HepG2 (cell line): ENCODE data around the gene FAS.

ENCODE experiments used
- HOXA9 ChIP-seq: sonication (generic); formaldehyde crosslinking; IDR thresholded peaks from 2 replicates; pipeline ENCODE4 v1.8.1; 2022; ENCODE audit warnings: missing genetic modification reagents, mild to moderate bottlenecking, moderate library complexity, borderline replicate concordance
- KAT7 ChIP-seq: IDR thresholded peaks from 2 replicates; pipeline ENCODE4 v1.6.1; 2018; ENCODE audit warnings: borderline replicate concordance, missing compliant biosample characterization
- POLR2A ChIP-seq, 2 experiments: IDR thresholded peaks; 2 replicates each; pipeline ENCODE4 v1.6.1; 2011; ENCODE audit warnings: low read depth in 2 of 2, low read length in 2 of 2, mild to moderate bottlenecking in 1 of 2, moderate library complexity in 1 of 2; ENCODE audit not compliant: insufficient read depth in 1 of 2
- SCMH1 ChIP-seq: sonication (generic); formaldehyde crosslinking; IDR thresholded peaks from 2 replicates; pipeline ENCODE4 v1.9.0; 2021; ENCODE audit warnings: missing genetic modification reagents, mild to moderate bottlenecking, borderline replicate concordance
- ZNF44 ChIP-seq: sonication (generic); formaldehyde crosslinking; IDR thresholded peaks from 2 replicates; pipeline ENCODE4 v1.5.1; 2020; ENCODE audit warnings: mild to moderate bottlenecking, missing genetic modification reagents
- TF ChIP-seq, protein P1 (sequence below): sonication (generic); formaldehyde crosslinking; IDR thresholded peaks from 2 replicates; pipeline ENCODE4 v1.4.0; 2020; ENCODE audit warnings: mild to moderate bottlenecking, missing genetic modification reagents
- TF ChIP-seq, protein P2 (sequence below): sonication (generic); formaldehyde crosslinking; IDR thresholded peaks from 2 replicates; pipeline ENCODE4 v1.4.0; 2020; ENCODE audit warnings: missing genetic modification reagents

- TF ChIP-seq POLR2A (IDR thresholded peaks at IDR 0.05; ENCODE audit: insufficient read depth in 1 of 2, low read depth in 2 of 2, low read length in 2 of 2) (no peak), HOXA9 (CRISPR knock-in tag) (no peak), SCMH1 (CRISPR knock-in tag) (no peak), ZNF44 (CRISPR knock-in tag) (no peak), KAT7 (CRISPR knock-in tag) (no peak)
- TF ChIP-seq, protein P1, sequence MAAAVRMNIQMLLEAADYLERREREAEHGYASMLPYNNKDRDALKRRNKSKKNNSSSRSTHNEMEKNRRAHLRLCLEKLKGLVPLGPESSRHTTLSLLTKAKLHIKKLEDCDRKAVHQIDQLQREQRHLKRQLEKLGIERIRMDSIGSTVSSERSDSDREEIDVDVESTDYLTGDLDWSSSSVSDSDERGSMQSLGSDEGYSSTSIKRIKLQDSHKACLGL (CRISPR knock-in tag) = no peak
- TF ChIP-seq, protein P2, sequence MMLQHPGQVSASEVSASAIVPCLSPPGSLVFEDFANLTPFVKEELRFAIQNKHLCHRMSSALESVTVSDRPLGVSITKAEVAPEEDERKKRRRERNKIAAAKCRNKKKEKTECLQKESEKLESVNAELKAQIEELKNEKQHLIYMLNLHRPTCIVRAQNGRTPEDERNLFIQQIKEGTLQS (CRISPR knock-in tag) = no peak
Observed at GRCh38 chr10:88957381-88957780, 33.2 kb upstream of the FAS start.
